Adrenal gland (tissue), 12 donors: ENCODE measurements around the gene TEX50. TPM values are rescaled to one million over a fixed set of nuclear protein-coding genes. Genes with fewer than 3 reads are reported as not detected.

Experiments
- DNase-seq, 7 donors: peaks; one replicate each; pipeline ENCODE4 v3.0.0-alpha.2; 2019 to 2020
- H3K27ac ChIP-seq, 5 donors: fragments of 200-600 bp; sonication (generic) in 4 of 5; 1 replicate in 3 of 5; 2 replicates in 2 of 5; pipeline versions ENCODE4 v1.5.1 to v1.8.0; 2016 to 2020; ENCODE audit warnings: mild to moderate bottlenecking in 1 of 5
- H3K27me3 ChIP-seq: fragments of 200-600 bp; 2 replicates; pipeline ENCODE4 v1.8.0; 2021
- H3K36me3 ChIP-seq, 2 donors: fragments of 200-600 bp; replicated peaks in 1 of 2; 1 replicate in 1 of 2; 2 replicates in 1 of 2; pipeline versions ENCODE4 v1.5.1 to v1.8.0; 2018 to 2022
- H3K4me1 ChIP-seq, 2 donors: fragments of 200-600 bp; replicated peaks in 1 of 2; 1 replicate in 1 of 2; 2 replicates in 1 of 2; pipeline versions ENCODE4 v1.5.1 to v1.8.0; 2018 to 2021
- H3K4me3 ChIP-seq, 4 donors: fragments of 200-600 bp; sonication (generic) in 3 of 4; one replicate each; pipeline ENCODE4 v1.5.1; 2016 to 2018
- H3K9me3 ChIP-seq, 3 donors: fragments of 200-600 bp; sonication (generic) in 1 of 3; replicated peaks in 1 of 3; 1 replicate in 2 of 3; 2 replicates in 1 of 3; pipeline versions ENCODE4 v1.5.1 to v1.8.0; 2016 to 2021
- CTCF ChIP-seq, 6 experiments: fragments of 450-650 bp in 4 of 6; fragments of 200-600 bp in 2 of 6; sonication (generic) in 1 of 6; IDR thresholded peaks; 1 replicate in 5 of 6; 2 replicates in 1 of 6; pipeline versions ENCODE4 v1.5.1 to v1.8.0; 2016 to 2021; ENCODE audit warnings: antibody characterized with exemption in 6 of 6, mild to moderate bottlenecking in 2 of 6, moderate library complexity in 1 of 6
- POLR2A ChIP-seq, 2 donors: fragments of 450-650 bp; IDR thresholded peaks; one replicate each; pipeline ENCODE4 v1.6.1; 2017; ENCODE audit warnings: antibody characterized with exemption in 2 of 2, mild to moderate bottlenecking in 2 of 2, moderate library complexity in 1 of 2
- WGBS, 4 donors: extraction: QIAGEN DNeasy Blood & Tissue Kit in 2 of 4; methylation state at CpG; one replicate each; pipeline versions ENCODE4 v1.1.5 to v1.1.7; 2013 to 2017; 5-methylcytosine and 5-hydroxymethylcytosine counted together
- intact Hi-C, 2 donors: fragments of 100-400 bp; cut with DNase I; formaldehyde crosslinking; loops; one replicate each; pipeline versions ENCODE4 v1.14.1 to v1.15.0; 2022 to 2023
- polyA plus RNA-seq, 3 donors: library from polyadenylated mRNA; stranded (reverse); fragments of 200-250 nt in 2 of 3; fragments of 350-450 nt in 1 of 3; fragmentation: Illumina TruSeq in 1 of 3; extraction: RNeasy Lipid Tissue Mini Kit (QIAGEN cat#74804) in 1 of 3; gene quantifications; one replicate each; pipeline ENCODE4 v1.2.3, GENCODE V29; 2013 to 2014
- total RNA-seq, 9 donors: library from RNA; depleted of rRNA in 4 of 9; stranded (reverse); fragments of >200 nt in 4 of 9; fragments of 120-200 nt in 1 of 9; fragmentation: NEBNext Ultra II Directional in 1 of 9; extraction: Animal tissue kit (Norgen Biotek cat#: 25700) in 1 of 9; gene quantifications; one replicate each; pipeline versions ENCODE4 v1.1.0 to v1.2.4, GENCODE V29; 2013 to 2023
- donor health status: healthy with polysubstance abuse.
- donor health status: Bipolar disorder and iron deficiency.
- donor health status: DM: yes; HTN: yes; CAD: no.
- donor health status: DM: no; HTN: no; CAD: no.
- donor health status: DM: no; HTN: no; CAD: no.
- donor health status: DM: yes; HTN: yes; CAD: no.

TEX50 gene
- total and polyA plus RNA-seq, 12 donors, result not detected

- H3K36me3 ChIP-seq, result no peaks in the 10 kb centered on the region
- TF ChIP-seq CTCF (IDR thresholded peaks at IDR 0.05) (no peak), POLR2A (IDR thresholded peaks at IDR 0.05) (no peak)
- no peaks in the 10 kb centered on the region for H3K9me3 ChIP-seq
- 95 to 100% (median 96%) methylated on average over 1 of the region's 1 CpG for WGBS, 4 donors
- DNase-seq, result no peak
- H3K4me1 ChIP-seq, result no peaks in the 10 kb centered on the region
- no peak overlapping the region for H3K27ac ChIP-seq
- H3K27me3 ChIP-seq, result no peaks in the 10 kb centered on the region
- intact Hi-C loops, result no loop called here
- H3K4me3 ChIP-seq, result no peak overlapping the region
These were observed 26.1 kb downstream of the TEX50 start for GRCh38 chr1:173661271-173661670.

DNA sequence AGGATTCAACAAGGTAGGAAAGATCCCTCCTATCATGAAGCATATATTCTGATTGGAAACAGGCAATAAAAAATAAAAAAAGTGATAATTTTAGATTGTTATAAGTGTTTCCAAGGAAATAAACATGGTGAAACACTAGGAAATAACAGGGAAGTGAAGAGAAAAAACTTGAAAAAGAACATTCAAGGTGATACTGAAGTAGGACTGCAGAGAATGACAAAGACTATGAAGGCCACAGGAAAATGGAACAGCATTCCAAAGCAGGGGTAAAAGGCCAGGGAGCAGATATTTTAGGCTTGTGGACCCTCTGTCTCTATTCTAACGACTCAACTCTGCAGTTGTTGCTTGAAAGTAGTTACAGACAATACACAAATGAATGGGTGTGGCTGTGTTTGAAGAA is 26.6 kb downstream of the TEX50 start:
- no peak for TF ChIP-seq CTCF (IDR thresholded peaks at IDR 0.05)
- TF ChIP-seq POLR2A (IDR thresholded peaks at IDR 0.05), result no peak
- no peaks in the 10 kb centered on the region for H3K36me3 ChIP-seq
- intact Hi-C loops, result no loop called here
- H3K27me3 ChIP-seq, result no peaks in the 10 kb centered on the region
- 24 to 59% (median 35%) methylated on average over 1 of the region's 1 CpG for WGBS, 4 donors
- no peak overlapping the region for H3K4me3 ChIP-seq
- H3K27ac ChIP-seq, result no peak overlapping the region
- no peaks in the 10 kb centered on the region for H3K9me3 ChIP-seq
- DNase-seq, result no peak
- H3K4me1 ChIP-seq, result no peaks in the 10 kb centered on the region

- Histone ChIP-seq H3K27me3 (no peaks in the 10 kb centered on the region), H3K36me3 (no peaks in the 10 kb centered on the region), H3K9me3 (no peaks in the 10 kb centered on the region), H3K4me3 (no peak overlapping the region), H3K4me1 (no peaks in the 10 kb centered on the region), H3K27ac (no peak overlapping the region)
- intact Hi-C loops, result no loop called here
- DNase-seq, result no peak
- 82 to 96% (median 83%) methylated on average over 3 of the region's 3 CpGs for WGBS, 4 donors
- TF ChIP-seq CTCF (IDR thresholded peaks at IDR 0.05), result no peak
- TF ChIP-seq POLR2A (IDR thresholded peaks at IDR 0.05), result no peak
These were observed 28.0 kb downstream of the TEX50 start for GRCh38 chr1:173663159-173663558.

- peaks cover 4% of the 10 kb centered on the region for H3K27me3 ChIP-seq
- H3K4me3 ChIP-seq, result no peak overlapping the region
- H3K9me3 ChIP-seq, result no peaks in the 10 kb centered on the region
- intact Hi-C loops, result no loop called here
- 91 to 98% (median 94%) methylated on average over 3 of the region's 3 CpGs for WGBS, 4 donors
- H3K27ac ChIP-seq, result no peak overlapping the region
- no peak for DNase-seq
- TF ChIP-seq POLR2A (IDR thresholded peaks at IDR 0.05) (no peak), CTCF (IDR thresholded peaks at IDR 0.05) (no peak)
- peaks cover 0 to 7% of the 10 kb centered on the region in 2 donors for H3K4me1 ChIP-seq
- H3K36me3 ChIP-seq, result no peaks in the 10 kb centered on the region
These were observed 31.5 kb downstream of the TEX50 start for GRCh38 chr1:173666646-173667045.
